RWPE2 (cell line): Measurements from ENCODE around the gene EML6.

Experiments
- ATAC-seq: fragments of 200-7000 bp; cut with Tn5 transposase; 3 replicates; pipeline ENCODE4 v1.9.1; 2021; ENCODE audit warnings: low read depth
- DNase-seq: peaks from one replicate; pipeline ENCODE4 v3.0.0-alpha.2; 2020; ENCODE audit warnings: low spot score
- H3K27ac ChIP-seq: fragments of 450-650 bp; 2 replicates; pipeline ENCODE4 v1.5.1; 2017; ENCODE audit warnings: mild to moderate bottlenecking; ENCODE audit not compliant: poor library complexity, severe bottlenecking
- H3K27me3 ChIP-seq: fragments of 250-450 bp; sonication (Bioruptor Pico); 2 replicates; pipeline ENCODE4 v1.5.1; 2021; ENCODE audit warnings: mild to moderate bottlenecking, moderate library complexity; ENCODE audit not compliant: insufficient read depth, poor library complexity, severe bottlenecking
- H3K36me3 ChIP-seq: fragments of 250-450 bp; sonication (Bioruptor Pico); 2 replicates; pipeline ENCODE4 v1.5.1; 2020; ENCODE audit warnings: low read depth, mild to moderate bottlenecking, moderate library complexity
- H3K4me1 ChIP-seq: fragments of 250-450 bp; sonication (Bioruptor Pico); 2 replicates; pipeline ENCODE4 v1.5.1; 2021; ENCODE audit warnings: mild to moderate bottlenecking, moderate library complexity; ENCODE audit not compliant: insufficient read depth, poor library complexity, severe bottlenecking
- H3K4me3 ChIP-seq: fragments of 250-450 bp; sonication (Bioruptor Pico); 2 replicates; pipeline ENCODE4 v1.5.1; 2021; ENCODE audit warnings: mild to moderate bottlenecking, moderate library complexity; ENCODE audit not compliant: severe bottlenecking
- H3K9me3 ChIP-seq: fragments of 250-450 bp; sonication (Bioruptor Pico); 2 replicates; pipeline ENCODE4 v1.5.1; 2021; ENCODE audit warnings: mild to moderate bottlenecking, moderate library complexity; ENCODE audit not compliant: severe bottlenecking
- CTCF ChIP-seq: fragments of 450-650 bp; IDR thresholded peaks from one replicate; pipeline ENCODE4 v1.5.1; 2017; ENCODE audit warnings: mild to moderate bottlenecking, moderate library complexity; ENCODE audit not compliant: poor library complexity, severe bottlenecking

Gene EML6

GRCh38 chr2:54899576-54900200, 176.2 kb downstream of the EML6 start:
- TF ChIP-seq CTCF = peak; percentile 83
- H3K36me3 ChIP-seq = no peaks in the 10 kb centered on the region
- H3K9me3 ChIP-seq = no peaks in the 10 kb centered on the region
- H3K4me1 ChIP-seq = peaks cover 18% of the 10 kb centered on the region
- no peak for ATAC-seq
- no peak overlapping the region for H3K4me3 ChIP-seq
- H3K27ac ChIP-seq = no peak overlapping the region
- no peaks in the 10 kb centered on the region for H3K27me3 ChIP-seq
- no peak for DNase-seq

GRCh38 chr2:54901224-54901986, 177.9 kb downstream of the EML6 start:
- no peaks in the 10 kb centered on the region for H3K36me3 ChIP-seq
- no peaks in the 10 kb centered on the region for H3K27me3 ChIP-seq
- peaks cover 31% of the 10 kb centered on the region for H3K4me1 ChIP-seq
- no peak for DNase-seq
- TF ChIP-seq CTCF = no peak
- ATAC-seq = no peak
- H3K27ac ChIP-seq = no peak overlapping the region
- H3K9me3 ChIP-seq = no peaks in the 10 kb centered on the region
- H3K4me3 ChIP-seq = no peak overlapping the region

GRCh38 chr2:54902763-54903162, 179.3 kb downstream of the EML6 start:
- peak overlapping the region; percentile 93 for H3K27ac ChIP-seq
- DNase-seq (no peak), ATAC-seq (no peak)
- H3K4me3 ChIP-seq = no peak overlapping the region
- peaks cover 31% of the 10 kb centered on the region for H3K4me1 ChIP-seq
- H3K9me3 ChIP-seq = no peaks in the 10 kb centered on the region
- TF ChIP-seq CTCF = no peak
- no peaks in the 10 kb centered on the region for H3K36me3 ChIP-seq
- H3K27me3 ChIP-seq = no peaks in the 10 kb centered on the region

- Histone ChIP-seq H3K27me3 (no peaks in the 10 kb centered on the region), H3K27ac (peak overlapping the region; percentile 93), H3K9me3 (no peaks in the 10 kb centered on the region), H3K4me1 (peaks cover 31% of the 10 kb centered on the region), H3K36me3 (no peaks in the 10 kb centered on the region), H3K4me3 (no peak overlapping the region)
- peak; percentile 98 for ATAC-seq
- TF ChIP-seq CTCF = peak; percentile 3
- DNase-seq = peak; percentile 94
These were observed 180.5 kb downstream of the EML6 start for GRCh38 chr2:54903736-54904554.
